GM21447 (cell line): ENCODE results near the gene CA14.
"Not testable (repeated sequence)": the region's sequence is repeated elsewhere in the genome, so short reads cannot be mapped to it uniquely, and the experiment has no call there.

Experiments used
- ATAC-seq: cut with Tn5 transposase; IDR thresholded peaks from one replicate; pipeline ENCODE4 v1.9.1; 2021; ENCODE audit not compliant: unreplicated experiment

Gene CA14

DNA sequence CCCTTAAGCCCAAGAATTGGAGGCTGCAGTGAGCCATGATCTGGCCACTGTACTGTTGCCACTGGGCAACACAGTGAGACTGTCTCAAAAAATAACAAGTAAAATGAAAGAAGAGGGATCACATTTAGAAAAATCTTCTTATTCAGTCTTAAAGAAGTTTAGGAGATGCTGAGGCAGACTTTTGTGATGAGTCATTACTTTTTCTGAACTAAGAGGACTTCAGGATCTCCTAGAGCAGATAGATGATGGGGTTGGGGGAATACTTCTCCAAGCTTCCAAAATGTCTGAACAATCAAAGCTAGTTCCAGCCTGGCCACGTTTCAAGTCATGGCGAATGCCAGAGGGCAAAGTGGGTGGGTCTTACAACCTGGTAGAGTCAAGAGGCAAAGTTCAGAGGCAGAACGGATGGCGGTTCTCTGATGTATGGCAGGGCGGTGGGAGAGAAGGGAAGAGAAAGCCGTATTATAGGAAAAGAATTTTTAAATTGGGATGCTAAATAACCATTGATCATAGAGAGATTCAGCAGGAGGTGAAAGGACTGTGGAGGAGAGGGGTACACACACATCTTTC is 22.6 kb downstream of the CA14 start:
- ATAC-seq: no peak

DNA sequence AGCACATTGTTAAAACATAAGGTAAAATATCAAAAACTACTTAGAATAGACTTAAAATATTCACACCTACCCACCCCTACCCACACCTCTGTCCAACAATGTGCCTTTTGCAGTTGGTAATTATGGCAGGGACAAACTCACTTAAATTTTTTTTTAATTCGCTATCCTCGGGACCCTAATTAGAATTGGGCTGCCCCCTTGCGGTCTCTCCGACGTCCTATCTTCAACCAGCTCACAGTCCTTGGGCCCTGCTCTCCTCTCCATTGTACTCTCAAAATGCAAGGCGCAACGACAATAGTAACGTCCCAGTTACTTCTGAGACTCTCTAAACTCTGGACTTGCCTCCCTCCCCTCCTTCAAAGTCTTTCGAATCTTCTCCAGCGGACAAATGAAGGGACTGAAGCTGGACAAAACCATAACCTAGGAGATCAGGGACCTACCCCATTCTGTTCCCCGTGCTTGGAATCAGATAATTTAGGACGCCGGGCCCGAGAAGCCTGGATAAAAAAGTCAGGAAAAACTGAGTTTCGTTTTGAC is 23.7 kb downstream of the CA14 start:
- ATAC-seq: no peak

DNA sequence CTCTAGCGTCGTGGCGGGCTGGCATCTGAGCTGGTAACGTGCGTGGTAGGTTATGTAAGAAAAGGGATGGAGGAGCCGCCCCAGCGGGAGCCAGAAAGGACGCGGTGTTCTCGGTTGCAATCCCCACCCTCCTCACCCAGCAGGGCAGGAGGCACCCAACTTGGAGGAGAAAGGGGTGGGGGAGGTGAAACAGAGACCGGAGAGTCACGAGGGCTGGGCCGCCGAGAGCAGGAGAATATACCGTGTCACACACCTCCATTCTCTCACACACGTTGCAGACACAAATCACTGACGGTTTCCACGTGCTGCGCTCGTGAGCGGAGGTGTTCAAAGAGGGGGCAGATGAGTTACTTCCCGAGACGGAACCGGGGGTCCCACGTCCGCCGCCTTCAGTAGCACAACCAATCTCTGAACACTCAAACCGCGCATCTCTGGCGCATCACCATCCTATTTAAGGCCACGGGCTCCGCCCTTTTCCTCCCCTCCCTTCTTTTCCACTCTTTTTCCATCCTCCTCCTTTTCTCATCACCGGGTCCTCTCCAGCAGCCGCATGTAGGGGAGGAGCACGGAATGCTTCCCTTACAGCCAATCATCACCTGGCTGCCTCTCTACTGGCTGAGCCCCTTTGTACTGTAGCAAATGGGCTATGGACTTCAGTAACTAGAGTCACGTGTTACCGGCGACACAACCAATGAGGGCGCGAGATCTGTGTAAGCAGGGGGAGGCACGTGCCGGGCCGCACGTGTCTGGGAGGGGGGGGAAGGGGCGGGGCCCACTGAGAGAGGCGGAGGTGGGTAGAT is 24.4 kb downstream of the CA14 start, which contains the start of gene CIART:
Gene CIART (plus strand): TSS at position 797 of the 800 bp plus-strand sequence. CDS start 714 bp downstream, outside the sequence.
- ATAC-seq: no peak

DNA sequence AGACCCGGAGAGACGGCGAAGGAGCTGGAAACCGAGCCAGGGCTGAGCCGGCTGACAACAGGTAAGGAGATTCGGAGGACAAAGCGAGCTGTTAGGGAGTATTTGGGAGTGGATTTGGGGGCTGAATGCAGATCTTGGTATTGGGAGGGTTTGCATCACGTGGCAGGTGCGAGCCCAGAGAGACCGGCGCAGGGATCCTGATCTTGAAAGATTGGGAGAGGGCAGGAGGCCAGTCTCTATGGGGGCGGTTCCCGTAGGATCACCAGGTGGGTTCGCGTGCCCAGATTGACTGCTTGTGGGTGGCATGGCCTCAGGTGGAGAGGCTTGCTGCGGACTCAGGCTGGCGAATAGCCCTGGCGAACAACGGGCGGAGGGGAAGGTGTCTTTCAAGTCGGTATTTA is 25.0 kb downstream of the CA14 start:
- no peak for ATAC-seq

DNA sequence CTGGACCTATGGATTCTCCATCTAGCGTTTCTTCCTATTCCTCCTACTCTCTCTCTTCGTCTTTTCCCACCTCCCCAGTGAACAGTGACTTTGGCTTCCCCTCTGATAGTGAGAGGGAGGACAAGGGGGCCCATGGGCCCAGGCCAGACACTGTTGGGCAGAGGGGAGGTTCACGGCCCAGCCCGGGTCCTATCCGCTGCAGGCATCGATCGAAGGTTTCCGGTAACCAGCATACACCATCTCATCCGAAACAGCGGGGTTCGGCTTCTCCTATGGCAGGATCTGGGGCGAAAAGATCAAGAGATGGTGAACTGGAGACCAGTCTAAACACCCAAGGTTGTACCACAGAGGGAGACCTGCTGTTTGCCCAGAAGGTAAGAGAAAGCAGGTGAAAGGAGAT is 25.7 kb downstream of the CA14 start:
- ATAC-seq: no peak

DNA sequence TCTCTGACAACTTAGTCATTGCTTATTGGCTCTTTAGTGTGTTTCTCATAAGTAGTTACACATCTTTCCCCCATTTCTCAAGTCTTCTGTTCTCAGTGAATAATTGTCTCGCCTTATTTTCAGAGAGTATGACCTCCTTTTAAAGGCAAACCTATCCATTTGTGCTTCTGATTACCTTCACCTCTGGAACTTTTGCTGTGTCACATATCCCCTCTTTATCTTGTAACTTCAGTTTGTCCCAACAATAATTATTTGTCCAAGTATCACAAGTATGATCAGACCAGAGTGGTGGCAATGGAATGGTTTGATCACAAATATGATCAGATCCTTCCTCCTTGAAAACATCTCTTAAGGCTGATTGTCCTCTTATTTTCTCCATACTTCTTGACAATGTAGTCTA is 30.8 kb downstream of the CA14 start:
- no peak for ATAC-seq

DNA sequence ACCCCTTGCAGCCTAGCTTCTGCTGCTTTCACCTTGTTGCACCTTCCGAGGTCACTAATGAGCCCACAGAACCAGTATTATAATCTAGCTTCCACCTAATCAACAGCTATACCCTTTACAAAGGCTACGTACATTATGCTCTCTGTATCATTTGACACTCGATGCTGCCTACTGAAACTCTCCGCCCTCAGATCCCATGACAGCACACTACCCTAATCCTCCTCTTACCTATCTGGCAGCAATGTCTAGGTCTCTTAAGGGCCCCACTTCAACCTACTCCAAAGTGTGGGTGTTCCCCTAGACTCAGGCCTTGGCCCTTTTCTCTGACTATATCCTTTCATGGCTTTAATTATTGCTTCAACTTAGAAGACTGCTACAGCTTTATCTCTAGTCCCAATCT is 31.2 kb downstream of the CA14 start:
- ATAC-seq: no peak

DNA sequence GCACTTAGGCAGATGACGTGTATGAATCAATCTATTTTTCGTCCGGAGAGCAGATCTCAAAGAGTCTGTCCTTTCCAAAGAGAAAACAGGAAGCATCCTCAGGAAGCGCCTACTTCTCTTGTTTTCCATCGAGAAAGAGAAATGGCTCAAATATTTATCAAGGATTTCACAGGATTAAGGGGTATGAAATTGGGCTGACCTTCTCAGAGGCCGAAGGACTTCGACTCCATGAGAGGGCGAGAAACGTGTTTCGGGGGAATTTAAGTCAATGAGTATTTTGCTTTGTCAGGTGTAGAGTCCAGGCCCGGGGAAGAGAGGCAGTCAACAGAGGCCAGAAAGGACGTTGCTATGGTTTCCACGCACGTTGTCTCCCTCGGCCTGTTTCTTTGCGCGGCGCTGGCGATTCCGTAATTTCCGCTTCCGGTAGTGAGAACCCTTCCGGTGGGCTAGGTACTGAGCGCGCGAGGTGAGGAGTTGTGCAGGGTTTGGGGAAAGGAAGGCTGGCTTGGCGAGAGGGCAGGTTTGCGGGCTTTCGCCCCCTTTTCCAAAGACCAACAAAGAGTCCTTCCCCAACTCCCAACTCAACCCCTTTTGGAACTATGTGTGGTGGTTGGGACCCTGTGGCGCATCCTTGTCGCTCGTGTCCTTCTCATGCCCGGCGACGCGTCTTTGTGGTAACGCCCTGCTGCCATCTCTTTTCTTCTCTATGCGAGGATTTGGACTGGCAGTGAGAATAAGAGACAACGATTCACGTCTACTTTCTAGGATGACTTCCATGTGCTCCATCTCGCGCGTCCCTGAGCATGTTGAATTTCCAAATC is 36.1 kb downstream of the CA14 start, which contains the start of gene MRPS21:
Gene MRPS21 (plus strand): TSS at position 429 of the 821 bp plus-strand sequence. CDS start 506 bp downstream, outside the sequence.
- ATAC-seq: peak; percentile 99

DNA sequence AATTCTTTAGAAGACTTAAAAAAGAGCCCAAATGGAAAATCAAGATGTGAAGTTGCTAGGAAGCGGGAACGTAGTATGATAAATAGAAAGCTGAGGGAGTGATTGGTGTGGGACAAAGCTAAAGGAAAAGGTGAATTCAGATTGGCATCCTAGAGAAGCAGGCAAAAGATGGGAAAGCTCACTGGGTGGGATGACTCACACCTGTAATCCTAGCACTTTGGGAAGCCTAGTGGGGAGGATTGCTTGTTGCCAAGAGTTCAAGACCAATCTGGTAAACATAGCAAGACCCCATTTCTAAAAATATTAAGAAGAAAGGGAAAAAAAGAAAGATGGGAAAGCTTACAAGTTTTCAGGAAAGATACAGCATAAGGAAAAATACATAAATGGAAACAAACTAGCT is 37.9 kb downstream of the CA14 start:
- no peak for ATAC-seq

DNA sequence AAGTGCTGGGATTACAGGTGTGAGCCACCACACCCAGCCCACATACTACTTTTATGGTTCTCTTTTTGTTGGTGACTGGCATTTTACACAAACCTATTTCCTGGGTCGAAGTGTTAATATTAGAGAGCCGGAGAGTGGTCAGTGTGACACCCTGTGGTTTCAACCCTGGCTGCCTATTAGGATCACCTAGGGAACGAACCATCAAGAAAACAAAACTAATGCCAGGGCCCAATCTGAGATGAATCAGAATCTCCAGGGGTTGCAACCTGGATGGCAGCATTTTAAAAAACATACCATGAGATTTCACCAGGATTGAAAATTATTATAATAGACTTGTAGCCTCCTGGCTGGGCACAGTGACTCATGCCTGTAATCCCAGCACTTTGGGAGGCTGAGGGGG is 42.1 kb downstream of the CA14 start:
- no peak for ATAC-seq

DNA sequence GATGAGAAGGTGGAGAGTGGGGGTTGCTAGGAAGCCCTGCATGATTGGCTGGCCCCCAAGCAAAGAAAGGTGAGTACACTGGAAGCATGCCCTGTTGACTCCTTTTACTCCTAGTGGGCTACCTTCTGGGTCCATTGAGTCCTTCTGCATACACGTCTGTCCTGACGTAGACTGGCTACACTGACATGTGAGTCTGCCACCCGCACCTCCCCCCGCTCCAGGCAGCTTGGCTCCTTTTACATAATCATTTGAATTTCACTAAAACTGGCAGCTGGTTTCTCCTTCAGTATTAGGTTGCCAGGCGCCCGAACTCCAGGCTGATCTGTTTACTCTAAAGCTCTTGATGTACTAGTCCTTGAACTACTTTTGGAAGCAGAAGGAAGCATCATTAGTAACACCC is 44.8 kb downstream of the CA14 start:
- no peak for ATAC-seq

DNA sequence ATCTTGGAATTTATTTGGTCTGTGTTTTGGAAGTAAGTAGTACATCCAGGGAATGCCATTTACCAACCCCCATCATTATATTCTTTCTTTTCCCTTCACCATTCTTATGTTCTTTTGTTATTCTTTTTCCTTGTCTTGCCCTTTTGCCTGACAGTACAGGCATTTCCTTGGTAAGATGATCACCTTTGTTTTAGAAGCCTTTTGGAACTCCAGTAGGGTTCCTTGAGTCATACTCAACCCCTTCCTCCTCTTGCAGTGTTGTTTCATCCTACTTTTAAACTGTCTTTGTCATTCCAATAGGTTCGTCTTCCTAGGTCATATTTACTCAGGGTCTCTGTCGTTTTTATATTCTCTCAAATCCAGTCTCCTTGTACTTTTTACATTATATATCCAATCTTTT is 45.3 kb downstream of the CA14 start:
- ATAC-seq: no peak

DNA sequence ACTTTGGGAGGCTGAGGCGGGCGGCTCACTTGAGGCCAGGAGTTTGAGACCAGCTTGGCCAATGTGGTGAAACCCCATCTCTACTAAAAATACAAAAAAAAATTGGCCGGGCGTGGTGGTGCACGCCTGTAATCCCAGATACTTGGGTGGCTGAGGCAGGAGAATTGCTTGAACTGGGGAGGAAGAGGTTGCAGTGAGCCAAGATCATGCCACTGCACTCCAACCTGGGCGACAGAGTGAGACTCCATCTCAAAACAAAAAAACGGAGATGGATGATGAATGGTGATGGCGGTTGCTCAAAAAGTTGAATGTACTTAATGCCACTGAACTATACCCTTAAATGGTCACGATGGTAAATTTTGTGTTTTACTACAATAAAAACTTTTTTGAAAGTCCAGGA is 51.0 kb downstream of the CA14 start:
- ATAC-seq: not testable (repeated sequence)

DNA sequence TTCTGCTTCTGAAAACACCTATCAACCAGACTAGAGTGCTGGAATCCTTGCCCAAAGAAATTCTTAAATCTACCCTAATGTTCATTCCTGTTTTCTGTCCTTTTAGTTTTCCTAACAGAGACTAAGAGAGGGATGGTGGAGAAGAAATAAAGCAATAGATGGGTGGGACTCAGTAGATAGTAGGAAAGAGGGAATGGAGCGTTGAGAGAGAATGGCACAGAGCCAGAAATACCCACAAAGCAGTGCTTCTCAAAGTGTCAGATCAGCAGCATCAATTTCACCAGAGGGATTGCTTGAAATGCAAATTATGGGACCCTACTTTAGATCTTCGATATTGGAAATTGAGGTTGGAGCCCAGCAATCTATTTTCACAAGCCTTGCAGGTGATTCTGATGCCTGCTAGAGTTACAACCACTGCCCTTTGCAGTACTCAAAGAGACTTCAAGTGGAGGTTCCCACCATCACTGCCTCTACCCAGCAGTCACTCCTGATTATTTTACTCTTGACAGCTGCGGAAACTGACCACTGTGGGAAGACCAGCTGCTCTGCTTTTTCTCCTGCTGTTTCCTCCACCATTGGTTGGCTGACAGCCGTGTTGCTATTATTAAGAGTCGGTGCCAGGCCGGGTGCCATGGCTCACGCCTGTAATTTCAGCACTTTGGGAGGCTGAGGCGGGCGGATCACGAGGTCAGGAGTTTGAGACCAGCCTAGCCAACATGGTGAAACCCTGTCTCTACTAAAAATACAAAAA is 52.4 kb downstream of the CA14 start:
- no peak for ATAC-seq

DNA sequence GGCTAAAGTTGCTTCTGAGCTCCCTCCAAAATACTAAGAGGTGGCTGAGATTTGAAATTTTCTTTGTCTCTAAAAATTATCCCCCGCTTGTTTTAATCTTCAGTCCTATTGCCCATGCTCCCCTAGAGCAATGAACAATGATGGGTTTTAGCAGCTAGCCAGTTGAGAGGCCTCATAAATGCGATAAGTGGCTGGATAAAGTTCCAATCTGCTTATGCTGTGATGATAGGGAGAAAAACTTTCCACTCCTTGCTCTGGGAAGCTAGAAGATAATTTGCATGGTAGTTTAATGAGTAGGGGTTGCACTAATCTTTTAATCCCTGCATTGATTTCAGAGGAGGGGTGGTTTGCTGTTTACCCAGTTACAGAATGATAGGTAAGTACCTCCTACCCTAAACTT is 54.2 kb downstream of the CA14 start:
- no peak for ATAC-seq
